HFF-Myc (cell line): ENCODE results near the gene NEK5.
"Not testable (repeated sequence)": the region's sequence is repeated elsewhere in the genome, so short reads cannot be mapped to it uniquely, and the experiment has no call there.

ENCODE experiments used
- DNase-seq: peaks from one replicate; pipeline ENCODE4 v3.0.0-alpha.2; 2011; ENCODE audit warnings: low read depth; ENCODE audit errors: extremely low read depth
- H3K4me3 ChIP-seq: replicated peaks from 2 replicates; pipeline ENCODE4 v1.5.1; 2011; ENCODE audit warnings: low read depth, mild to moderate bottlenecking, control low read depth, low read length
- TF ChIP-seq, protein P1 (sequence below): IDR thresholded peaks from 2 replicates; pipeline ENCODE4 v1.5.1; 2012; ENCODE audit warnings: mild to moderate bottlenecking, low read depth, low read length, control low read depth; ENCODE audit errors: missing control alignments

The NEK5 gene

DNA sequence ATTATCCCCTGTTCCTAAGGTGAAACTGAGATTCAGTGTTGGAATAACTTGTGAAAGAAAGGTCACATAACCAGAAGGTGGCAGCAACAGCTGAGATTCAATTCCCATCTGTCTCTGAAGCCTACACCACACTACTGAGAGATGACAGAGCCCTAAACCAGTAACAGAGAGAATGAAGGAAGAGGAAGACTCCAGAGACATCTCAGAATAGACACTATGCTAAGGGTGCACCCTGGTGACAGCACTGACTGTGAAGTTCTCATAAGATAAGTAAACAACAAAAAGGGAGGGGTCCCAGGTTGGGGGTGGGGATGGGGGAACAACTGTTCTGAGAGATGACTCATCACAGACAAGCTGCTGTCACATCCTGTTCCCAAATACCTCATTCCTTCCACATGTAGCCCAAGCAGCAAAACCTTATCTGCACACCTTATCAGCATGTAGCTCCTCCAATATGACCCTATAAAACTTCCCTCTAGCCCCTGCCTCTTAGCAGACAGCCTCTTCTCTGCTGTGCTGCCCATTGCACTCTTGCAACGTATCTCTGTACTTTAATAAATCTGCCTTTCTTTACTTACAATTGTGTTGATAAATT lies 57.8 kb downstream of the NEK5 start:
- peak; percentile 10 for DNase-seq
- TF ChIP-seq, protein P1, sequence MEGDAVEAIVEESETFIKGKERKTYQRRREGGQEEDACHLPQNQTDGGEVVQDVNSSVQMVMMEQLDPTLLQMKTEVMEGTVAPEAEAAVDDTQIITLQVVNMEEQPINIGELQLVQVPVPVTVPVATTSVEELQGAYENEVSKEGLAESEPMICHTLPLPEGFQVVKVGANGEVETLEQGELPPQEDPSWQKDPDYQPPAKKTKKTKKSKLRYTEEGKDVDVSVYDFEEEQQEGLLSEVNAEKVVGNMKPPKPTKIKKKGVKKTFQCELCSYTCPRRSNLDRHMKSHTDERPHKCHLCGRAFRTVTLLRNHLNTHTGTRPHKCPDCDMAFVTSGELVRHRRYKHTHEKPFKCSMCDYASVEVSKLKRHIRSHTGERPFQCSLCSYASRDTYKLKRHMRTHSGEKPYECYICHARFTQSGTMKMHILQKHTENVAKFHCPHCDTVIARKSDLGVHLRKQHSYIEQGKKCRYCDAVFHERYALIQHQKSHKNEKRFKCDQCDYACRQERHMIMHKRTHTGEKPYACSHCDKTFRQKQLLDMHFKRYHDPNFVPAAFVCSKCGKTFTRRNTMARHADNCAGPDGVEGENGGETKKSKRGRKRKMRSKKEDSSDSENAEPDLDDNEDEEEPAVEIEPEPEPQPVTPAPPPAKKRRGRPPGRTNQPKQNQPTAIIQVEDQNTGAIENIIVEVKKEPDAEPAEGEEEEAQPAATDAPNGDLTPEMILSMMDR = no peak
- no peak overlapping the region for H3K4me3 ChIP-seq

GRCh38 chr13:52067237-52067636 lies 61.6 kb downstream of the NEK5 start:
- H3K4me3 ChIP-seq = no peak overlapping the region
- DNase-seq = no peak
- TF ChIP-seq, protein P1 = no peak

DNA sequence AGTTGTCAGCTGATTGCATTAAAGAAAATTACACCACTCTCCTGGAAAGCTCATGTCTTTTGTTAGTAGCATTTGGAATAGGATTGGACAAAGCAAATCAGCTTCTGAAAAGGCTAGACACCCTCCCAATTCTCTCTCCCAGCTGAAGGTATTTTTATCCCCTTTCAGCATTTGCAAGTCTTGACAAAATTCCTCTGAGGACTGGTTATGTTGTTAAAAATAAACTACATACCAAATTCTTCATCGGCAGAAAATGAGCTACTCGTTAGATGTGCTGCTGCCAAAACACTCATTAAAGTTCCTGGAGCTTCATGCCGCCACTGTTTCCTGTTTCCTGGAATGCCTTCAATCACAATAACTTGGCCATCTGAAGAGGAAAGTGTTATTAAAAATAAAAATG lies 67.3 kb downstream of the NEK5 start:
- no peak for DNase-seq
- no peak overlapping the region for H3K4me3 ChIP-seq
- TF ChIP-seq, protein P1 = no peak

DNA sequence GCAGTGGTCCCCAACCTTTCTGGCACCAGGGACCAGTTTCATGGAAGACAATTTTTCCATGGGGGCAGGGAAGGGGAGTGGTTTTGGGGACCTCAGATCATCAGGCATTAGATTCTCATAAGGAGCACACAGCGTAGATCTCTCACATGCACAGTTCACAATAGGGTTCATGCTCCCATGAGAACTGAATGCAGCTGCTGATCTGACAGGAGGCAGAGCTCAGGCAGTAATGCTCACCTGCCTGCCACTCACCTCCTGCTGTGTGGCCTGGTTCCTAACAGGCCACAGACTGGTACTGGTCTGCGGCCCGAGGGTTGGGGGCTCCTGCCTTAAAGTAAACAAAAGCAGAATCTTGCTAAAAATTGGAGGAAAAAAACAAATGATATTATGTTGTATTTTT lies 67.8 kb downstream of the NEK5 start:
- not testable (repeated sequence) for DNase-seq, H3K4me3 ChIP-seq

- TF ChIP-seq, protein P1 = no peak
- no peak for DNase-seq
These were observed 75.4 kb downstream of the NEK5 start for GRCh38 chr13:52053460-52053859.

GRCh38 chr13:52051400-52051799 lies 77.5 kb downstream of the NEK5 start:
- H3K4me3 ChIP-seq = no peak overlapping the region
- DNase-seq = no peak
- TF ChIP-seq, protein P1 = no peak

More at GRCh38 chr13:52053460-52053859, 75.4 kb downstream of the NEK5 start:
- H3K4me3 ChIP-seq = no peak overlapping the region

DNA sequence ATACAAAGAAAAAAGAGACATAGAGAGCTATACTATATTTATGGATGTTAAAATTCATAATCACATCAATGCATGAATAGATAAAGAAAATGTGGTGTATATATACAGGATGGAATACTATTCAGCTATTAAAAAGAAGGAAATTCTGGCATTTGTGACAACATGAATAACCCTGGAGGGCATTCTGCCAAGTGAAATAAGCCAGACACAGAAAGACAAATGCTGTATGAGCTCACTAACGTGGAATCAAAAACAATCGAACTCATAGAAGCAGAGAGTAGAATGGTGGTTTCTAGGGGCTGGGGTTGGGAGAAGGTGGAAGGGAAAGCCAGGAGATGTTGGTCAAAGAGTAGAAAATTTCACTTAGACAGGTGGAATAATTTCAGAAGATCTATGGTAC lies 80.4 kb downstream of the NEK5 start:
- H3K4me3 ChIP-seq = no peak overlapping the region
- DNase-seq = no peak
- TF ChIP-seq, protein P1 = no peak
